22Rv1 (cell line): ENCODE data around the gene MUC2.

Experiments used
- CTCF ChIP-seq: fragments of 450-650 bp; IDR thresholded peaks from 2 replicates; pipeline ENCODE4 v1.5.1; 2017; ENCODE audit warnings: mild to moderate bottlenecking
- ZFX ChIP-seq: fragments of 450-650 bp; IDR thresholded peaks from 2 replicates; pipeline ENCODE4 v1.6.1; 2017; ENCODE audit warnings: antibody characterized with exemption, borderline replicate concordance

- TF ChIP-seq CTCF = no peak
- no peak for TF ChIP-seq ZFX
These were observed 32.6 kb upstream of the MUC2 start for GRCh38 chr11:1041936-1042608.
